ENCODE measurements around the gene ATP6V1F.

DNA sequence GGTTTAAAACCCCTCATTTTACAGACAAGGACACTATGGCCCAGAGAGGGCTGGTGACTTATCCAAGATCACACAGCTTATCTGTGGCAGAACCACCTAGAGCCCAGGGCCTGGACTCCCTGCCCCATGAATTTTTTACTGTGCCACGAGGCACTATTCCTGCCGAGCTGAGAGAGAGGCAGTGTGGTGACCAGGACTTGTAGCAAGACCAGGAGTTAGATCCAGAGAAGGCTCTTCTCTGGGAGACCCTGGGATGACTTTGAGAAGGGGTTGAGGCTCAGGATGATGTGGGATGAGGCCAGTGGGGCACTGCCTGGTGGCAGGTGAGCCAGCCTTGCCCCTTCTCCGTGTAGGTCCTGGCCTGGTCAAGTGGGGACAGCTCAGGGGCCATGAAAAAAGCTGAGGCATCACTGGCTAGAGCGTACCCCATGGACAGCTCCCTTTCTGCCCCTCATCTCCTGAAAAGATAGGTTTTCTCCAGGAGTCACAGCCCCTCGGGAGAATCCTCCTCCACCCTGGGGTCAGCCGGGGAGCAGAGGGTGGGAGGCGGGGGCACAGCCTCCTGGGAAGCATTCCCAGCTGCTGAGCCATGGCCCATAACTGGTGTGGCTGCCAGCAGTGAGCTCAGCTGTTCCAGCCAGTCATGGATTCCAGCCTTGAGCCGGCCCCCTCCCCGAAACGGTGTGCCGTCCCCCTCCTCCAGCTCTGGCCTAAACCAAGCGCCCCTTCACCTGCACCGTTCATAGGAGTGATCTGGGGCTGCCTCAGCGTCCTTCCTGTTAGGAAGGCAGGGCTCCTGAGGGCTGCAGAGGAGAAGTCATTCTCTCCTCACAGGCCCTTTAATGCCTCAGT is 26.6 kb upstream of the ATP6V1F start:
- TF ChIP-seq, protein P1, sequence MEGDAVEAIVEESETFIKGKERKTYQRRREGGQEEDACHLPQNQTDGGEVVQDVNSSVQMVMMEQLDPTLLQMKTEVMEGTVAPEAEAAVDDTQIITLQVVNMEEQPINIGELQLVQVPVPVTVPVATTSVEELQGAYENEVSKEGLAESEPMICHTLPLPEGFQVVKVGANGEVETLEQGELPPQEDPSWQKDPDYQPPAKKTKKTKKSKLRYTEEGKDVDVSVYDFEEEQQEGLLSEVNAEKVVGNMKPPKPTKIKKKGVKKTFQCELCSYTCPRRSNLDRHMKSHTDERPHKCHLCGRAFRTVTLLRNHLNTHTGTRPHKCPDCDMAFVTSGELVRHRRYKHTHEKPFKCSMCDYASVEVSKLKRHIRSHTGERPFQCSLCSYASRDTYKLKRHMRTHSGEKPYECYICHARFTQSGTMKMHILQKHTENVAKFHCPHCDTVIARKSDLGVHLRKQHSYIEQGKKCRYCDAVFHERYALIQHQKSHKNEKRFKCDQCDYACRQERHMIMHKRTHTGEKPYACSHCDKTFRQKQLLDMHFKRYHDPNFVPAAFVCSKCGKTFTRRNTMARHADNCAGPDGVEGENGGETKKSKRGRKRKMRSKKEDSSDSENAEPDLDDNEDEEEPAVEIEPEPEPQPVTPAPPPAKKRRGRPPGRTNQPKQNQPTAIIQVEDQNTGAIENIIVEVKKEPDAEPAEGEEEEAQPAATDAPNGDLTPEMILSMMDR (IDR thresholded peaks at IDR 0.05; ENCODE audit: insufficient read depth, low read length, poor library complexity, severe bottlenecking) = no peak
- TF ChIP-seq EZH2phosphoT487 (conservative IDR thresholded peaks at IDR 0.05; ENCODE audit: low read length) = no peak

Measured in SU-DHL-6 (cell line).